Measurements from ENCODE around the gene MRO.
"Not testable (repeated sequence)": the region's sequence is repeated elsewhere in the genome, so short reads cannot be mapped to it uniquely, and the experiment has no call there.

Gene MRO
- long read RNA-seq, donor 1 = 0 reads
- long read RNA-seq, donor 2 = 0 reads
- long read RNA-seq, donor 3 = 0 reads
- long read RNA-seq, donor 4, full-length matches to known transcripts = 1 of 1 reads
- long read RNA-seq, donor 4, partial matches to known transcripts = 0 of 1 reads
- long read RNA-seq, donor 4, other reads (novel, unspliced or antisense) = 0 of 1 reads
- long read RNA-seq, donor 5 = 0 reads
- long read RNA-seq, donor 6 = 0 reads
- long read RNA-seq, donor 7 = 0 reads
- long read RNA-seq, donor 8 = 0 reads

DNA sequence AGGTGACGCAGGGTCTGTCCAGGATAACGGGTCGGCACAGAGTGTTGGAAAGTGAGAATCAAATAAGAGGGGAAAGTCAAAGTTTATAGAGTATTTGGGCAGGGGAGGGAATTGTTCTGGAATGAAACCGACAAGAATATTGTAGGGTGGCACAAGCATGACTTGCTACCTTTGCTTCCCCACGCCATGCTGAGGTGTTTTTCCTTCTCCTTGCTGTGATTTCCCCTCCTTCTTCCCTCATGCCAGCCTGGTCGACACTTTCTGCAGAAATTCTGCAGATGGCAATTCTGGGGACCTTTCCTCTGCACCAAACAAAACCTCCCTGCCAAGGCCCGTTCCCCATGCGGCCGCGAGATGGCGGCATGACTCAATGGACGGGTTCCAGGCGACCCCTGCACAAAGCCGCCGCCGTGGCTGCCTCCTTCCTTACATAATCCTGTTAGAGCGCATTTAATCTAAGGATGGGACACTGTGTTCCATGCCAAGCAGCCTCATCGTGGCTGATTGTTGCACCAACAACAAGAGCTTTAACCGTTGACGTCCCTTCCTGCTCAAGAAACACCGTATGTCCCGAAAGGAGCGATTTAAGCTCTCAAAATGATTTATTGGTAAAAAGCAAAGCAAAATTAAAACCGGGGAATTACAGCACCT, at the start of gene MRO:
MRO (minus strand) TSS at position 289 of the 651 bp plus-strand sequence. CDS start 10,616 bp downstream, outside the sequence.
- DNase-seq = peak; percentile 74

DNA sequence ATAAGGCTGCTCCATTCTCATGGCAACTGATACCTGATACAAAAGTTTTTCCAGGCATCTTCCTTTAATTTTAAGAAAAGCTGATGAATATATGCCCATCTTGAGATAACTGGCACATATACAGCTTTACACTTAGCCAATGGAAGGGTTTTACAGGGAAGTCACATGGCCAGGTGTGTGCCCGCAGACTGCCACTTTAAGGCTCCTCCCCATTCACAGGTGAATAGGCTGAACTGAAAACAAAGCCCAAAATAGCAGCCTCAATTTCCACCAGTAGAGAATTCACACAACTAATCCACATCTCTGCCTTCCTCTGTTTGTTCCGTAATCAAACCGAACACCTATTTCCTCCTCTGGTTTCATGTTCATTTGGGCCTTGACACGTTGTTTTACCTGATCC, 49.3 kb upstream of the MRO start:
- DNase-seq = no peak

DNA sequence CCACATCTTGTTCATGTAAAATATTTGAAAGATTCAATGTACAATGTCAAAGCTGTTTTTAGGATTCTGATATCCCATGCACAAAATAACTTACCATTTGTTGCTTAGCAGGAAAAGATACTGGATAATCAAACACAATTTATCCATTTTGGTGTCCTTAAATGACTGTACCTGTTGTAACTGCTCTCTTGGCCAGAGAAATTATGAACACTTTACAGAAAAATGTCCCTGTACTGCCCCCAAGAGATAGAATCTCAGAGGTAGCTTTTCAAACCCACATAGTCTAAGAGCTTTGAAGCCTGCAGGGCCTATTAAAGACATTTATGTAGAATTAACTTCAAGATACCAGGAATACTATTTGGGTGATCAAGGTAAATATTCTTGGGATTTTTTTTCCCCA, 46.9 kb upstream of the MRO start:
- no peak for DNase-seq

DNA sequence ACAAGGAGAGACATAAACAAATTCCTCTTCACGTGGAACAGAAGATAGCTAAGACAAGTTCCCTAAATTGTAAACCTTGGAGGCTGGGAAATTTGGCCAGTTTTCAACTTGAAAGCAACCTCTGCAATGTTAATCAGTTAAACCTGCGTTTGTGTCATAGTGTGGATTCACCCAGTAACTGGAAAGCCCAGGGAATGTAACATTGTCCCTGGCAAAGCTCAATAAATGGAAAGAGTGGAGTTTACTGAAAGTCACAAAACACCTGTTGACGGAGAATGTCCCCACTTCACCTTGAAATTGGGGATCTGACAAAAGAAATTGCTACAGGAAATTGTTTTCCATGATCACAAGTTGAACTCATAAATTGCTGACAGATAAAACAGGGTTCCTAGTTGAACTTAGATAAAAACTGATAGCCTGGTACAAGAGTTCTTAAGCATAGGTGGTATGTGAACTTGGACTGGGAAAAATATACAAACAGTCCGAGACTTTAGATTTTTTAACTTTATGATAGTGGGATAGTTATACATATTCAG, 44.1 kb upstream of the MRO start:
- no peak for DNase-seq

DNA sequence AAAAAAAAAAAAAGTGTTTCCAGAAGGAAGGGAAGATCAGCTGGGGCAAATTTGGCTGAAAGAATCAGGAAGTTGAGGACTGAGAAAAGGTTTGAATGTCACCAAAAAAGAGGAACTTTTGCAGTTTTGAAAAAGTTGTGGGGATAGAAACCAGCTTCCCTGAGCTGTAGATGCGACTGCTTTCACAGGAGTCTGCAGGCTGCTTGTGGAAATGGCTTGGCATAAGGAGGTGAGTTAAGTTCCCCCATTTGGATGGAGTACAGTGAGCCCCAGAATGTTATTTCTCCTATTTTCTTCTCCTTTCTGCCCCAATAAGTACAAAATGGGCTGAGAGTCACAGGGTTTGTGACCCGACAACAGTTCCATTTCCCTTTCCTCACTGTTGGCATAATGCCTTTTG, 42.6 kb upstream of the MRO start:
- DNase-seq = no peak

DNA sequence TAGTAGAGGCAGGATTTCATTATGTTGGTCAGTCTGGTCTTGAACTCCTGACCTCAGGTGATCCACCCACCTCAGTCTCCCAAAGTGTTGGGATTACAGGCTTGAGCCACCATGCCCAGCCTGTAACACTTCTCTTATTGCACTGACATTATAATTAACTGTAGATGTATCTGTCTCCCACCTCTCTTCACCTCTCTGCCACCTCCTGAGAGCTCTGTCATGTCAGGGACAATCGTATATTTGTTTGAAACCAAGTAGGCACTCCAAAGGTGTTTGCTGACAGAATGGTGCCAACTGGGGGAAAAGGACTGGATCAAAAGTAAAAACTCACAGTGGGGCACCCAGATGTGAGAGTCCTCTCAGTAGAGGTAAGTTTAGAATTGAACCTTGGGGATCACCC, 41.8 kb upstream of the MRO start:
- DNase-seq = no peak

DNA sequence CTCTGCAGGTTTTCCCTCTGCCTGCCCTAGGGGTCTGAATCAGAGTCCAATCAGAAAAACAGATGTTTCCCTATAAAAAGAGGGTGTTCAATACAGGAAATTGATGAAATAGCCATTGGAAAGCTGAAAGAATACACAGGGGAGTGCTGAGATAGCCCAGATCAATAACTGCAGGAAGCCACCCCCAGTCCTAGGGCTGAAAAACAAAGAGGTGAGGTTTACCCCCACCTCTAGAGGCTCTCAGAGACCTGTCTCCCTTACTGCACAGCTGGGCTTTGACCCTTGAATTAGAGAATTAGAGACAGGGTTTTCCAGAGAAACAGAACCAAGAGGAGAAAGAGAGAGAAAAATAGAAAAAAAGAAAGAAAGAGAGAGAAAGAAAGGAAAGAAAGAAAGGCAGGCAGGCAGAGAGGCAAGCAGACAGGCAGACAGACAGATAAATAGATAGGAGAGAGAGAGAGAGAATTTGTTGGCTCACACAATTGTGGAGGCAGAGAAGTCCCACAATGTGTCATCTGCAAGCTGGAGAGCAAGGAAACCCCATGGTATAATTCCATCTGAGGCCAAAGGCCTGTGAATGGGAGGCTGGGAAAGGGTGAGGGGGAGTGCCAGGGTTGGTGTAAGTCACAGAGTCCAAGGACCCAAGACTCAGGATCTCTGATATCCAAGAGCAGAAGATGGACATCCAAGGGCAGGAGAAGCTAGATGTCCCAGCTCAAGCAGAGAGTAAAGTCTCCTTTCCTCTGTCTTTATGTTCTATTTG, 40.2 kb upstream of the MRO start:
- no peak for DNase-seq

DNA sequence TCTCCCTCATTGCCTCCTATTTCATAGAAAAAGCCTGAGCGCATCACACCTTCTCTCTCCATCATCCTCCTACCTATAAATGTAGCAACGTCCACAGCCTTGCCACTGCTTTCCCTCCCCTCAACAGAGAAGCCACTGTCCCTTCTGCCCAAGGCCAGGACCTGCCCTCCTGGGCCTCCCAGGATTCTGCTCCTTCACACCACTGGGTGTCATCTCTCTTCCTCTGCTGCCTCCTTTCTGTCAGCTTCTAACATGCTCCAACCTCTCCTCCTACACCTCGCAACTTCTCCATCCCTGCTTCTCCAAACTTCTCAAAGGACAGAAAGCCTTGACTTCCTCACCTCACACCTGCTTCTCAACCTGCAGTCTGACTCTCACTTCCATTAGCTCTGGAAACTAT, 37.9 kb upstream of the MRO start:
- DNase-seq = no peak

DNA sequence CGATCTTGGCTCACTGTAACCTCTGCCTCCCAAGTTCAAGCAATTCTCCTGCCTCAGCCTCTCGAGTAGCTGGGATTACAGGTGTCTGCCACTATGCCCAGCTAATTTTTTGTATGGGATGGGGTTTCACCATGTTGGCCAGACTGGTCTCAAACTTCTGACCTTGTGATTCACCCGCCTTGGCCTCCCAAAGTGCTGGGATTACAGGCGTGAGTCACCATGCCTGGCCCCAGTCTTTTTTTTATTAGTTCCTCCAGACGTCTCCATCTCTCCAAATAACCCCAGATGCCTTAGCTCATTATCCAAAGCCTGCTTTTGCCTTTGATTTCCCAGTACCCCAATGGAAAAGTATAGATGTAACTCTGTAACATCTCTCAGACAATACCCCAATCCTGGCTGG, 37.4 kb upstream of the MRO start:
- DNase-seq = not testable (repeated sequence)

DNA sequence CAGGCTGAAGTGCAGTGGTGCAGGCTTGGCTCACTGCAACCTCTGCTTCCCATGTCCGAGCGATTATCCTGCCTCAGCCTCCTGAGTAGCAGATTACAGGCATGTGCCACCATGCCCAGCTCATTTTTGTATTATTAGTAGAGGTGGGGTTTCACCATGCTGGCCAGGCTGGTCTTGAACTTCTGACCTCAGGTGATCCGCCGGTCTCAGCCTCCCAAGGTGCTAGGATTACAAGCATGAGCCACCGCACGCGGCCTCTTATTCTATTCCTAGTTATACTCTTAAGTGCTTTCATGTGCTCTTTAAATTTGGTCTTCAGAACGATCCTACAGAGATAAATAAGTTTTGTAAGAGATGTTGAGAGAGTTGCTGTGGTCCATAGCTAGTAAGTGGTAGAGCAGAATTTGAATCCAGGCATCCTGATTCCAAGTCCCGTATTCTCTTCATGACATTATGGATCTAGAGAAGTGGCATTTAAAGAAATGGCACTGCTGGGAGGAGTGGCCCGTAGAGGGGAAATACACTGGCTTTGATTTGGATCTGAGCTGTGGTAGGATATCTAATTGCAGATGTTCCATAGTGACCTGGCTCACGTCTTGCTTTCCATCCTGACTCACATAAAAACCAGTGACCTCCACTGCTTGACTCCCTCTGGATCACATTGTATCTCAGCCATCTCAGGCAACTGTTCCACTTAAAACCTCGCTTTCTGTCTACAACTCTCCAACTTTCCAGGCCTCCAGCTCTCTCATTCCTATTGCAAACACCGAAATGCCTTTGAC, 36.4 kb upstream of the MRO start:
- DNase-seq = peak; percentile 18

DNA sequence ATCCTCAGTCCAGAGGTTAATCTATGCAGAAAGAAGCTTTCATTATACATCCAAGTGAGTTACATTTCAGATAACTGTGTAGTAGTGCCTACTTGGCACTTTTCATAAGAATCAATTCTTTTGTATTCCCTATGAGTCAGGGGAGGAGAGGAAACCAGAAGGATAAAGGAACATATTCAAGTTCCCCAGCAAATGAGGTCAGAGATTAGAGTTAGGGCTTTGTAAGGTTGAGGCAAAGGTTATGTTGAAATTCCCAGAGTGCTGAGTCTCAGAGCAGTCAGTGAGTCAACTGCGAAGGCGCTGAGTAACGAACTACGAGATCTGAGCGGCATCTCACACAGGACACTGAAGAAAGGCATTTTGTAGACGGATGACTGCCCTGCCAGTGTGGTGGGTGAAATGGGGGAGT, 34.1 kb upstream of the MRO start:
- no peak for DNase-seq

DNA sequence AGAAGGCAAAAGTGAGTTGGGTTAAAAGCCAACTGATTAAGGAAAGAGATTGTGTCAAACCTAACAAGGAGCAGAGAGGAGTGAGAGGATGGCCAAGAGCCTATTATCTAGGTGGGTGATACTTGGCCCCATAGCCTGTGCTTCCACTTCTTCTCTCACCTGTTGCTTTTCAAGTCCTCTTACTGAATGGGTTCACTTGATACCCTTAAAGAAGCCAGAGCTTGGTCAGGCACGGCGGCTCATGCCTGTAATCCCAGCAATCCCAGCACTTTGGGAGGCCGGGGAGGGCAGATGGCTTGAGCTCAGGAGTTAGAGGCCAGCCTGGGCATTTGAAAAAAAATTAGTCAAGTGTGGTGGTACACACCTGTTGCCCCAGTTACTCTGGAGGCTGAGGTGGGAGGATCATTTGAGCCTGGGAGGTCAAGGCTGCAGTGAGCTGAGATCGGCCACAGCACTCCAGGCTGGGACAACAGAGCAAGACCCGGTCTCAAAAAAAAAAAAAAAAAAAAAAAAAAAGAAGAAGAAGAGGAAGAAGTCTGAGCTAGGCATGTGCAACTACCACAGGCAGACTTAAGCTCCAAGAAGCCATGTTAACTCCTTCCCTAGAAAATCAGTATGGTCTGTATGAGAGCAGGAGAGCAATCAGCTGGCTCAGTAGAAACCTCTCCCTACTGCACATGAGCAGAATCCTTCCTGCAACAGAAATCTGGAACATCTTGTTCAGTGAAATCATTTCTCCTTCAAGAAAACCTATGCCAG, 30.7 kb upstream of the MRO start:
- no peak for DNase-seq

DNA sequence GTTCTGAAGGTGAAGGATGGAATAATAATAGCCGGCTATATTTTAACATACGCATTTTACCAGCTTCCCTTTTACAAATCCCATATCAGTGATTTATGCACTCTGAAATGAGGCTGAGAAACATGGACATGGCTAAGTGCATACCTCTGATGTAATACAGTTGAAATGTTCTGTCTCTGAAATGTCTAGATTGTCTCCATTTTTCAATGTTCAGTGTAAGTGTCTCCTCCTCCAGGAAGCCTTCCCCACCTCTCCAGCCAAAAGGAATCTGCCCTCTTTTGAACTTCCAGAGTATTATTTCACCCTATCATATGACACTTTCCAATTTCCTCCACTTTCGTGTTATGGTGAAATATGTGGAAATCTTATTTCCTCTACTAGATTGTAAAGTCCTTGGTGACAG, 29.6 kb upstream of the MRO start:
- DNase-seq = no peak

DNA sequence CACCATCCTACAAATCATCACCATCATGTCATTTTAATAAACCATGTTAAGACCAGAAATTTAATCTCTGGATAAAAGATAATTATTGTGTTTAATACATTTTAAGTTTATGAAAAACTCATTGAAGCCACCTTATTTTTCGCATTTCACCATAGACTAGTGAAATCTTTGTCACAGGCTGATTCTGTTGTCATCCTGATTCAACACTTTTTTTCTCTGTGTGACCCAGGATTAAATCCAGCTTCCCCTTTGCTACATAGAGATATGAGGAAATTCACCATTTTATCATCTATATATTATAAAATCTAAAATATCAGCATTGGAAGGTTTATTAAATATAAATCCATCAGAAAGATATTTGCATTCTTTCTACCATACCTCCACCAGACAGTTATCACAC, 29.2 kb upstream of the MRO start:
- no peak for DNase-seq

DNA sequence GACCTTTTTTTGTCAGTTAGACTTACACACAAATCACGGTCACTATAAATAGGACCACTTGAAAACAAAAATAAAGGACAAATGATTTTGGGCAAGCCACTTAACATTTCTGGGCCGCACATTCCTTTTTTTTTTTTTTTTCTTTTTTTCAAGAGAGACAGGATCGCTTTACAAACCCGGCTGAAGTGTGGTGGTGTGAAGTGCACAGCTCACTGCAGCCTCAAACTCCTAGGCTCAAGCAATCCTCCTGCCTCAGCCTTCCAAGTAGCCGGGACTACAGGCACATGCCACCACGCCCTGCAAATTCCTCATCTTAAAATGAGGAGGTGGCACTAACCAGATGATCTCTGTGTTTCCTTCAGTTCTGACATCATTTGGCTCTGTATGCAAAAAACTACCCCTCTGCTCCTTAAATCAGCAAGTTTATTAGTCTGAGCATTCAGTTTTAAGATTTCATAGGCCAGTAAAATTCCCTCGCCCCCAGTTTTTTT, 28.3 kb upstream of the MRO start:
- DNase-seq = no peak

DNA sequence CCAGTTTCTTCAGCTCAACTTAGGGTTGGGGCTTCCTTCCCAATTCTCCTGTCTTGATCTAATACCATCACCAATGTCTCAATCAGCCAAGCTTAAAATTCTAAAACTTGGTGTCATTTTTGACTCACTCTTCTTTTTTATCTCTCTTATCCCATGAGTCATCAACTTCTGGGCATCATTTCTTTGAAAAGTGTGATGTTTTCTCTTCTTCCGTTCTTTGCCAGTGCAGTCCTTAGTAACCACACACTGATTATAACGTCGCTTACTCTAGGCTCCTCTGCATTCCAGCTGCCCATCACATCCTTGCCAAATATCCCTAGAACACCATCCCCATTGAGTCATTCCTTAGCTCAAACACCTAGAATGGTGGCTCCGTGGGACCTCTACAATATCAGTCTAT, 27.4 kb upstream of the MRO start:
- DNase-seq = no peak

DNA sequence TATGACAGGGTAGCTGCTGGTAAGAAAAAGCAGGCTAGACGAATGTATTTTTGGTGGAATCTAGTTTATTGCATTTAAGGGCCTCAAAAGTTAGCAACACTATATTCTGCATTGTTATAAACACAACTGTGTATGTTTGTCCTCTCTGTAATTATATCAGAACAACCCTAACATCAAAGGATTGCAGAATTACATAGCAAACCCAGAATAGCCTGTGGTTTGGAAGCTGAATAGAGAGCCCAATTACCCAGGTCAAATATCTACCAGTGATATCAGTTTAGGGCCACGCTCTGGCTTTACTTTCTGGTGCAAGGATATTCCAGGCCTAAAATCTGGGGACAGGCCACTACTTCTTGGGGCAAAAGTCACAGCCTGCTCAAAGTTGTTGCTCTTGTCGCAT, 25.1 kb upstream of the MRO start:
- DNase-seq = no peak

DNA sequence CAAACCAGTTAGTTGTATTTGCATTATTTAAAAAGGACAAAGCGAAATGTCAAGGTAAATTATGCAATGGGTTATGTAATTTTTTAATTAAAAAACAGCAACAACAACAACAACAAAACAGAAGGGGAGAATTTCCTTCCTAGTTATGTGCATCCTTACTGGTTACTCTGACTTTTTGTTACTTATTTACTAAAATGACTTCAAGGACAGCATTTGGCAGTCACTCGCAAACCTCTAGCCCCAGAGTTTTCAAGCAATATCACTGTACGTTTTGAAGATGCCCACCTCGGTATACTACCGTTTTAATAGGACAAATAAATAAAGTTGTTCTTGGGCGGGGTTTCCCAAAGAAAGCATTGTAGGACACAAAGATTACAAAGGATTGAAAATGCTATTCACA, 24.7 kb upstream of the MRO start:
- DNase-seq = no peak

DNA sequence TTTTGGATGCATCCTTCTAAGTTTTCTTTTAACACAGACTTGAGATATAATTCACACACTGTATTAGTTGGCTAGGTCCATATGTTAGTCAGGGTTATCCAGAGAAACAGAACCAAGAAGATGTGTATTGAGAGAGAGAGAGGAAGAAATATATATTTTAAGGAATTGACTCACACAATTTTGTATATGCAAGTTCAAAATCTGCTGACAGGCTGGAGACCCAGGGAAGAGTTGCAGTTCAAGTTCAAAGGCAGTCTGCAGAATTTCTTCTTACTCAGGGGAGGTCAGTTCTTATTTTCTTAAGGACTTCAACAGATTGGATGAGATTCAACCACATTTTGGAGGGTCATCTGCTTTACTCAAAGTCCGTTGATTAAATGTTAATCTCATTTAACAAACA, 23.0 kb upstream of the MRO start:
- DNase-seq = no peak

DNA sequence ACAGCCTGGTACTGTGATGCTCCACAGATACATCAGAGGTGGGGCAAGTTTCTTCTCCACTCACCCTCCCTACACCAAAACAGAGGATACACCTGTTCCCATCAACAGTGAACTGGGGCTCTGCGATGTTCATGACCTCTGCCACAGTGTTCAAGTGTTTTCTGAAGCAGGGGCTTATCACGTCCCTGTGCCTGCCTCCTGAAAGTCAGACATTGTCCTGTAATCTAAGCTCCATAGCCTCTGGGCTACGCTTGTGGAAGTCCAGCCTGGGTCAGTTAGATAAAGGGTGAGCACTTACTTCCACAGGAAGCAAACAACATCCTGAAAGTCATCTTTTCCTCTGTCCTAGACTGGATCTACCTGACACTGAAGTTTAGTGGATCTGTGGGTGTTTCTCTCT, 20.2 kb upstream of the MRO start:
- no peak for DNase-seq

DNA sequence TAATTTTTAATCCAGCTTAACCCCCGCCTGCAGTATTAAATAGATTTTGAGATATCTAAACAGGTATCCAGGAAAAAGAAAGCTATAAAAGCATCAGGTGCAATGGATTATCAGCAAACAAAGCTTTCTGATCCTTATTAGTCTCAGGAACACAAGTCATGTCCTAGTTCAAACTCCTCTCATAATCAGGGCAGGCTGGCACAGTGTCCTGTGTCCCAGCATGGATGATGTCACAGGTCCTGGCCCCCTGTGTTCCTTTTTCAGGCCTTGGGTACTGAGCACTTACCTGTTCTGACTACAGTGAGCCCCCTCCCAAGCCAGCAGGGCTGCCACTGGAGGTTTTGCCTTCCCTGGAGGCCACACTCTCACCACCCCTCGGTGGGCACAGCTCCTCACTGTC, 19.5 kb upstream of the MRO start:
- DNase-seq = no peak

DNA sequence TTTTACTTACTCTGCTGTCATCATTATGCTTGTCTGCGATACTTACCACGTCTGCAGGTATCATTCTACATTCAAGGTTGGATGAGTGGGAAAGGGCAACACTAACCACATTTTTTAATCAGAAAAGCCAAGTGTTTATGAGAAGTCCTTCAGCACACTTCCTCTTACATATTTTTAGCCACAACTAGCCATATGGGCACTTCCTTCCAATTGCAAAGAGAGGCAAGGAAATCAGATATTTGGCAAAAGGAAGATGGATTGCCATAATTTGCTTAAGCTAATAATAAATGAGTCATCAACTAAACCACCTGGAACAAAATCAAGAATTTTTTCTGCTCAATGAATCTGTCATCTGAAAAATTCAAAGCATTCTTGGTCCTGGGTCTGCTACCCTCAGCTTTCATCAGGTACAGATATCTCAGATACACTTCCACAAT, 16.7 kb upstream of the MRO start:
- no peak for DNase-seq

Data from right kidney (tissue), 9 donors.